Stimulated activated CD8-positive, alpha-beta memory T cell treated with anti-CD3 and anti-CD28 coated beads, Interleukin-15, amount 100 ng/mL, for 4 hours (primary cell): ENCODE measurements around the gene SBF2.

Experiments
- DNase-seq, 2 donors: peaks; one replicate each; pipeline ENCODE4 v3.0.0-alpha.2; 2020; ENCODE audit warnings: low read depth in 2 of 2

SBF2 gene

DNA sequence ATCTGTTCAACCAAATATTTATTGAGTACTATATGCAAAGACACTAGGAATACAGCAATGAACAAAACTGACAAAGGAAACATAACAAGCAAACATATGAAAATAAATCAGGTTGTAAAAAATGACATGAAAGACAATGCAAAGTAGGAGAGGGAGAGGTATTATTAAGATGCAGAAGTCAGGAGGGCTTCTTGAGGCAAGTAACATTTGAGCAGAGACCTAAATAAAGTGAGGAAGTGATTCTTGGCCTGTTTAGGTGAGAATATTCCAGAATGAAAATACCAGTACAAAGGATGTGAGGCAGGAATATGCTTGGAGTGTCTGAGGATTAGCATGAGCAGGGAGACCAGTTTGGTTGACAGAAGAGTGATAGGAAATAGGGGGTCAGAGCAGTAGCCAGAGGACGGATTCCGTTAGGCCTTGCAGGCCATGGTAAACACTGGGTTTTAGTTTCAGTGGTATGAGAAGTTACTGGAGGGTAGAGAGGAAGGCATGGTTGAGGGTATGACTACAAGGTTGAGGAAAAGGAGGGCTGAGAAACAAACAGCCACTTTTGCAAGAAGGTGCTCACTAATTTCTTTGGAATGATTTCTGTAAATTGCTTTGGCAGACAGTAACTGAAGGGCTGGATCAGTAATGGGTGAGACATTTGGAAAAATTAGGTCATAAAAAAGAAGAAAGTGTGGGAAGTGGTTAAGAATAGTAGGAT is 438.3 kb downstream of the SBF2 start:
- DNase-seq: no peak

DNA sequence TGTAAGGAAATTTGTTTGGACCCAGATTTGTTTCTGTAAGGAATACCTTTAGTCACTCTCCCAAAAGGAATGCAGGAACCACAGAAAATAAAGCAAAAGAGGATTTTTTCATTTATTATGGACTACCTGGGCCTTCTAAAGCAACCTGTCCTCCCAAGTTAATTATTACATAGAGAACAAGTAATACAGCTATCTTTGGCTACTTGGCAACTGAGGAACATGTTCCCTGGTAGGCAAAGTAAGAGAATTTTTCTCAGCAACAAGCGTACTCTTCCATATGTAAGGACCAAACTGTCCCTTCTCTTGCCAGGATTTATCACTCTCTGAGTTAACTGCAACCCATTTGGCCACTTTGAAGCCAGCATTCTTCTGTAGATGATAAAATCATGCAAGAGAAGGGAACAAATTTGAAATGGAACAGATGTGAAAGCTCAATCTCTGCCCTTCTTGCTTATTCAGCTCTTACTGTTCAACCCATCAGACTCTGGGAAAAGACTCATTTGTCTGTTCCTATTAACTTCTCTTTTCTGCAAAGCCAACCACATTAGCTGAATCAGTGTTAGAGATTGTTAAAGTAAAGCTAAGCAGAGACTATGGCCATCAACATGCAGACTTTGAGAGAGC is 440.0 kb downstream of the SBF2 start:
- DNase-seq: no peak

DNA sequence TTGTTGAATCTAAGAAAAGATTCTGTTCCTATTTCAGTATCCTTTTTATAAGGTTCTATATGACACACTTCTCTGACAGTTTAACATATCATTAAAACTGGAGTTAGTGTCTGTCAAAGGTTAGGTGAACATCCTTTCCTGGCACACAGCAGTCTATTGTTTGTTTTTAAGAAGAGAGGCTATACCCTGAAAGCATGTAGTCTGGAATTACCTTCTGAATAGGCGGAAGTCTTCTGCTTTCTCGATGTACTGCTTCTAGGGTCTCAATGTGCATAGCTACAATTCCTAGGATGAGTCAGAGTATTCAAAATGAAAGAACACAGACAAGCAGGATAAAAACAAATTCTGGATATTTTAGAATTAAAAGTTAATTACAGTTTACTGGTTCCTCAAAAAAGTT is 441.6 kb downstream of the SBF2 start:
- DNase-seq: no peak

DNA sequence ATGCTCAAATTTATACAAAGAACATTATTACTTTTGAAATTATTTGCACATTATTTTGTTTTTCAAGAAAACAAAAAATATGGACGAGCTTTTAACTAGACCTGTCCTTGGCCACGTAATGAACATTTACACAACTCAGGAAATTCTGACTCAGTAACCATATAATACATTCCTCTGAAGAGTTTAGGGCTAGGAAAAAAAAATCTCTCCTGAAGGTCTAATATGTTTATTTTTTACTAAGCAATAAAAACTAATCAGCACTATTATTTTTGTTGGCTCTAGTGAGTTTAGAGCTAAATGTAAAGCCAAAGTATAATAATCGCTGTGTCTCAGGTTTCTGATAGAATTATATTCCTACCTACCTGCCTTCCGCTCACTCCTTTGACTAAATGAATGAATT is 442.7 kb downstream of the SBF2 start:
- DNase-seq: no peak

DNA sequence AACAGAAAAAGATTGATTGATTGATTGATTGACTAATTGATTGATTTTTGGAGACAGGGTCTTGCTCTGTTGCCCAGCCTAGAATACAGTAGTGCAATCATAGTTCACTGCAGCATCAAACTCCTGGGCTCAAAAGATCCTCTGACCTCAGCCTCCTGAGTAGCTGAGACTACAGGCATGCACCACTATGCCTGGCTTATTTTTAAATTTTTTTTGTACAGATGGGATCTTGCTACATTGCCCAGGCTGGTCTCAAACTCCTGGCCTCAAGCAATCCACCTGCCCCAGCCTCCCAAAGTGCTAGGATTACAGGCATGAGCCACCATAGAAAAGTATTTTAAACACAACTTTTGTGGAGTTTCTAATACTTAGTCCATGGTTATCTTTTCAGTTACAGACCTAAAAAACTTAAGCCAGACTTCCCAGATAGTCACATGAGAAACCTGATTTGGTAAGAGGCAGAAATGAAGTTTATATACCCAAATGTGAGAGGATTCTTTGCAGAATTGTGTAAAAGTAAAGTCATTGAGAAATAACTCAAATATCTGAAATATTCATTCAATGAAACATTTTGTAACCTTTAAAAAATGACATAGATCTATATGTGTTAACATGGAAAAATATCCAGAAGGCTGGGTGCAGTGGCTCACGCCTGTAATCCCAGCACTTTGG is 443.7 kb downstream of the SBF2 start:
- DNase-seq: no peak

DNA sequence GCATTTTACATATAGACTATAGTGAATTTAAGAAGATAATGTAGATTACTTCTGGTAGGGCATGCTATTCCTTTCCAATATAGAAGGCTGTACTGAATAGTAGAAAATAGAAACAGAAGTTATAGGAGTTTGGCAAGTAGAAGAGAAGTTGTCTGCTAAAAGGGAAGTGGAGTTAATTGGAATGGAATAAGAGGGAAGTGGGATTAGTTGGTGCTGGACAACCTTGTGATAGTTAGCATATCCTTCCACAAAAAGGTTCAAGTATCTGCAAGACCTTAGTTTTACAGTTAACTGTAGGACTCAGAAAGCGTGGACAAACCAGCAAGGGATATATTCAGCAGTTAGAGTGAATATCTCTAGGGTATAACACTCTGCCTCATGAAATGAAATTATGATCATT is 444.6 kb downstream of the SBF2 start:
- no peak for DNase-seq

DNA sequence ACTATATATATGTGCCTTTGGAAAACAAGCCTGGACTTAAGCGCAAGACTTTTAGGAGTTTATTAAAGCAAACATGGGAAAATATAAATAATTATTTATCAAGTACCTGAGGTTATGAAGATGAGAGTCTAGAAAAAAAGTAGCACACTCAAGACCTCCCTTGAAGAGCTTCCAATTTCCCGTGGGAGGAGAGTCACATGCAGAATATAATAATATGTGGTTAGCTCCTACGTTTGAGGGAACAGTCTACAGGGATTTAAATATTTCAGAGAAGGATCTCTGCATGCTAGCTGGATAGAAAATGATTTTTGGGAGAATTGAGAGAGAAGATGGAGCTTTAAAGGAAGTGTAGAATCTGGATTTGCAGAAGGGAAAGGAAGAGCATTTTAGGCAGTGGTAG is 446.4 kb downstream of the SBF2 start:
- no peak for DNase-seq

DNA sequence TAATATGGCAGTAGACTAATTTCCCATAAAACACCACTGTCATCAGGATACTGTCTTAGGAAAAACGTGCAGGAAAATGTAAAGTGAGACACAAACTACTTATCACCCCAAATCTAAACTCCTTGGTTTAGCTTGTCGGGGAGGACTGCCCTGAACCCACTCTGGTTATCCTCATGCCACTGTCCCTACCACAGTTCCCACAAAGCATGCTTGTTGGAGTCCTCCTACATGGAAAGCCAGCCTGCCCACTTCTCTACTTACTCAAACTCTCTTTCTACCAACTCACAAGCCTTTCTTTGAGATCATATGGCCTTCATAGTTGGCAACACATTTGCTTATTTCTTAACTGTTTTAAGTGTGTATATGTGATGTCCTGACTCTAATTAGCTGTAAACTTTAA is 451.1 kb downstream of the SBF2 start:
- no peak for DNase-seq

DNA sequence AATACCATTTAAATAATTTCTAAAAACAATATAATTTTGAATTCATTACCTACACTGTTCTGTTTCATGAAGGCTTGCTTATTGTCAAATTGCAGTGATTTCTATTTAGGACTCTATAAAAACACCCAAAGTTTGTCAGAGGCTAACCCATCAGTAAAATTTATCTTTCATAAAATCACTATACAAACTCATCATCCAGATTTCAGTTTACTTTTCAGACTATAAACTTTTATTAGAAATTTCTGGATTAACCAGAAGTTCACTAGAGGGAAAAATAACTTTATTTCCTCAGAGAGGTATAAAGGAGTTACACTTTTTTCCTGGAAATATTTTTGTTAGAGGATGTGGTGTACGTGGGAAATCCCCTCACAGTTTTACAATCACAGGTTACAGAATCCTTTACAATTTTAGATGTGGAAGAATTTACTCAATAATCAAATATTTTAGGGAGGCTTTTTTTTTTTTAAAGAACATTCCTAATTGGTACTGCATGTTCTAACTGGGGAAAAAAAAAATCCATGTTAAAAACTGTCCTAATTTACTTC is 453.5 kb downstream of the SBF2 start:
- DNase-seq: no peak

DNA sequence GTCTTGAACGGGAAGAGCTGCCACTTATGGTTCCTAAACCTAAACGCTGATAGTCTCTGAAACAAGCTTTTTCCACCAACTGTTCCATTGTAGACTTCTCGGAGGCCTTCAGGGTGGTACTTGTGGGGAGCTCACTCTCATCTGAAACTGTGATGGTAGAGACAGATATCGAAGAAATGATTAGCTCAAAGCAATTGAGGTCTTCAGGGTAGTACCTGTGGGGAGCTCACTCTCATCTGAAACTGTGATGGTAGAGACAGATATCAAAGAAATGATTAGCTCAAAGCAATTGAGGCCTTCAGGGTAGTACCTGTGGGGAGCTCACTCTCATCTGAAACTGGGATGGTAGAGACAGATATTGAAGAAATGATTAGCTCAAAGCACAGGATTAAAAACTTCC is 454.5 kb downstream of the SBF2 start:
- DNase-seq: no peak

DNA sequence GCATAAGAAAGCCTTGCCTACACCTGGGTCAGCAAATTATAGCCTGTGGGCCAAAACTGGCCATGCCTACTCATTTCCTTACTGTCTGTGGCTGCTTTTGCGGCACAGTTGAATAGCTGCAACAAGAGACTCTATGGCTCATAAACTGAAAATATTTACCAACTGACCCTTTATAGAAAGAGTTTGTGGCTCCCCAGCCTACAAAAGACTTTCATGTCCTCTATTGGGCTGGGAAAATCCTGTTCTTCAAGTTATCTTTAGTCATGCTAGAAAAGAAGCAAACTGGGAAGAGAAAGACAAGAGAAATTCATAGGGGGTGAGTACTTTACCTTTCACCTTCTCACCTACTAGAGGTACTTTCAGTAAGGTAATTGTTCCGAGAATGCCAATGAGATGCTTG is 455.1 kb downstream of the SBF2 start:
- DNase-seq: no peak

DNA sequence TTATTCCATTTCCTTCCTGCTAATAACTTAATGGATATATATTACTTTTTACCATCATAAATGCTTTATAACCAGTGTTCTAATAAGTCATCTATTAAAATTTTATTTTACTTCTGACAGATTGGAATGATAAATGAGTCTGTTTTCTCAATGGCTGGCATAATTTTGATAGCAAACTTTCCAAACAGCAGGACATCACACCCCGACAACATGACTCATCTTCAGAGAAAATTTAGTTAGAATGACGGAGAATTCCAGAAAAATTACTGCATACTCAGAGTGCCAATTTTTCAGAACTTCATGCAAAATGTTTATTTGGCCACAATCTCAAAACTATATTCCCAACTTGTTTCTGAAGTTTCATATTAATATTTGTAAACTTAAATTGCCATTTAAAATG is 455.8 kb downstream of the SBF2 start:
- DNase-seq: no peak

DNA sequence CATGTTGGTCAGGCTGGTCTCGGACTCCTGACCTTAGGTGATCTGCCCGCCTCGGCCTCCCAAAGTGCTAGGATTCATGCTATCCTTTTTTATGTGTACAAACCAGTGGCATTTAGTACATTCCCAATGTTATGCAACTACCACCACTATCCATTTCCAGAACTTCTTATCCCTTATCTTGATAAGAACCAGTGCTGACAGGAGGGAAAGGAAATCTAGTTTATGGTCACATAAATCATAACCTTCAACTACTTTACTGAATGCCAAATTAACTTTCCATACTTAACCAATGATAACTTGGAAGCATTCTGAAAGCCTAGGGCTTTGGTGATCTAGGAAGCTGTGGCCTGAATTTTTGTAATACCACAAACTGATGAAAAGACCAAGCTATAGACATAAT is 459.7 kb downstream of the SBF2 start:
- no peak for DNase-seq

DNA sequence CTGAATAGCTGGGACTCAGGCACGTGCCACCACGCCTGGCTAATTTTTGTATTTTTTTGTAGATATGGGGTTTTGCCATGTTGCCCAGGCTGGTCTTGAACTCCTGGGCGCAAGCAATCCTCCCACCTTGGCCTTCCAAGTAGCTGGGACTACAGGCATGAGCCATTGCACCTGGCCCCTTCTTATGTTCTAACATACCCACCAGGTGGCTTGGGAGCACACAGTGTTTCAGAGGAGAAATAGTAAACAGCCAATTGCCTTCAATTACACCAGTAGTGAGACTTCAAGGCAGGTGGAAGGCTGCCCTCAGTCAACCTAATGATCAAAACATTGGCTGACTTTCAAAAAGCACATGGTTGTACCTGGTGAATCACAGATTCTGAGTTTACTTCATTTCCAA is 462.9 kb downstream of the SBF2 start:
- no peak for DNase-seq

DNA sequence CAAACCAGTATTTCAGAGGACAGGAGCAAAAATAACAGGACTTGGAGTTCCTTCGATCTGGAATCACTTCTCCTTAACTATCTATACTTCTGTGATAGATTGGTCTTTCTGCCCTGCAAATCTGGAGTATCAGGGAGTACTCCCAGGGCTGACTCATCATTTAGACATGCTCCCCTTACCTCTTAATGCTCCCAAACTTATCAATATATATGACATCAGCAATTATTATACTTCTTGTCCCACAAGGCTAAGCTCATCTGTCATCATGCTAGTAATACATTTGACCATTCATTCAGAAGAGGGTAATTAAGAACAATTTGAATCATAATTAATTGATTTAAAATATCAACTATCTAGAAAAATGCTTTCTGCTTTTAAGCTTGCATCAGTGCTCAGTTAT is 466.3 kb downstream of the SBF2 start:
- DNase-seq: no peak

DNA sequence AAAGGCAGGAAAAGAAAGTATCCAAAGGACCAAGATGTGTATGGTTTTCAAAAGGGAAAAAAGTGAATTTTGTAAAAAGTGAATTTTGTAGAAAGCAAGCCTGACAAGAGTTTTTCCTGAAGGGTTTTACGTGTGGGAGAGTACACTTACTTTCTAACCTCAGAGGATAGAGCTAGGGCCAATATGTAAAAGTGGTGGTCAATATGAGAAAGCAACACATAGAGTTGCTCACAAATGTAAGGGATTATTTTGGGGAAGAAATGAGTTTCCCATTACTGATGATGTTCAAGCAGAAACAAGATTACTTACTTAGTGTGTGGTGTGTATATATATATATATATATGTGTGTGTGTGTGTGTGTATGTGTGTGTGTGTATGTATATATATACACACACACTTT is 467.6 kb downstream of the SBF2 start:
- DNase-seq: no peak

DNA sequence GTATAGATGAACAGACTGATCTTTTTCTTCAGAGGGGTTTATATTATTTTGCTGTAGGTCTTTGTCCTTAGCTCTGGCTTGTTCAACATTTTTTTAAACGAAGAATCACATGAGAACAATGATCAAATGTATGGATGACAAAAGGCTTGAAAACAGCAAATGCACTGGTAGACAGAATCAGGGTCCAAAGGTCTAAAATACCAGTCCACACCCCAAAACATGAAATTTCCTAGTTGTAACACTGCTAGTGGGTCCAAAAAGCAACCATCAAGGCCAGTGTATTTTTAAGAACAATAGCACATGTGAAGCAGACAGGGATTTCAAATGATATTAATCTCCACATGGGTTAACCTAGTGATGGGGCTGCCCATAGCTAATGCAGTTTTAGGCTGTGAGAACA is 468.1 kb downstream of the SBF2 start:
- no peak for DNase-seq

DNA sequence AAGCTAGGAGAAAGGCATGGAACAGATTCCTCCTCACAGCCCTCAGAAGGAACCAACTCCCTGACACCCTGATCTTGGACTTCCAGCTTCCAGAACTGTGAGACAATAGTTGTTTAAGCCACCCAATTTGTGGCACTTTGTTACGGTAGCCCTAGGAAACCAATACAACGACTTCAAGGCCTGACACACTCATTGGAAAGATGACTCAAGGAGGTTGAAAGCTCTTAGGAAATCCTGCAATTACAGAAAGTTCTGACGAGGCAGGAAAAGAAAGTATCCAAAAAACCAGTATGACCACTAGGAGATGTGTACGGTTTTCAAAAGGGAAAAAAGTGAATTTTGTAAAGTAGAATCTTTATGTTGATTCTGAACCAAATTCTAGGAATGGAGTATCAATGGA is 468.7 kb downstream of the SBF2 start:
- no peak for DNase-seq

DNA sequence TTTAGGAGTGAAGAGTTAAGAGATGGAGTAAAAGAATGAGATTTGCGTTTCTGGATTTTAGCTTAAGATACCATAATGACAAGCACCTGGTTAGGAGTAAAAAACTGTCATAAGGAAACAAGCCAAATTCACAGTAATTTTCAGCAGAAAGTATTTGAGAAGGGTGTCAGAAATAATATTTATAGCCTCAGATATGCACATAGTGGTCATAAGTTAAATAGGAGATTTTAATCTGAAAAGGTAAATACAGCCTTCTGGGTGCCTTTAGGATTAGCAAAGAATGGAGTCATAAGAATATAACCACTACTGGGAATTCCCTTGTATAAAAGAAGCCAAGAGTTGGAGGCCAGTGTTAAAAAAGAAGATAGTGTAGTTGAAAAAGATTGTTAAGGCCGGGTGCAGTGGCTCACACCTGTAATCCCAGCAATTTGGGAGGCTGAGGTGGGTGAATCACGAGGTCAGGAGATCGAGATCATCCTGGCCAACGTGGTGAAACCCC is 470.1 kb downstream of the SBF2 start:
- DNase-seq: no peak

DNA sequence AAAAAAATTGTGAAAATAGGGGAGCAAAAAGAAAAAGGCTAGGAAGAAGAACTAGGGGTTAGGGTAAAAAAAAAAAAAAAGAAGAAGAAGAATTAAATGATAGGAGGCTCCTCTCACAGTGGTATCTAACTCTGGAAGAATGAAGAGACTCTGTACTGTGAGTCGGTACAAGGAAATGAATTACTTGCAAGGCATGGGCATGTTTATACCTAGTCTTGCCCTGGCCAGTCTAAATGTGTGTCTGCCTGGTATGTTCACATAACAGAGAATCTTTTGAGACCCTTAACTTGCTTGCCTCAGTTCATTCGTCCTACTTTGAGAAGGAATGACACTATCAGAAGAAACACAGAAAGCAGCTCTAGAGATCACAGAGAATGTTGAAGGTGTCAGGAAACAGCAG is 470.6 kb downstream of the SBF2 start:
- no peak for DNase-seq

DNA sequence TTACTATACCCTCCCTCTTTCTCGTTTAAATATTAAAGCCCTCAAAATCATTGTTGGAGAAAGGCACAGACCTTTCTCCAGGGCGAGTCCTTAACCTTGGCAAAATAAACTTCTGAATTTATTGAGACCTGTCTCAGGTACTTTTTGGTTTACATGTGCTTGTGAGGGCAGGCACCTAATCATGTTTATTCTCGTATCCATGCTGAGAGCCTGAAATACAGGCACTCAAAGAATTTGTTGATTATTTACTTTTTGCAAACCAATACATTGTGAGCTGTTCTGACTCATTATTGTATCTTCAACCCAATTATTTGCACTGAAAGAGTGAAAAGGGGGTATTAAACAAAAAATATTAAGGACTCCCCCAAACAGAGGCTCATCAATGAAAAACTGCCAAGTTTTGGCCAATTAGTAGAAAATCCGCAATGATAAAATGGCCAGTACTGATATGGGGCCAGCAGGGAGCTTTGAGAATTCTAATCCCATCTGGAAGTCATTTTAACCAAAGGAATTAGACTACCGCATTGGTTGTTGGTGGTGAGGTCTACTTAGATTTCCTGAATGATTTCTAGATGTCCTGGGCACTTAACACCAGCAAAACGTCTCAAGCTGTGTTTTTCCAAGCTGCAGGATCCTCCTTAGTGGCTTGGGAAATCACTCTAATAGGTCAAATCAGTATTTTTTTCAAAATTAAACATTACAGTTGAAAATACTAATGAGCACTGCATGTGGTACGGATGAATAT is 472.8 kb downstream of the SBF2 start:
- no peak for DNase-seq

DNA sequence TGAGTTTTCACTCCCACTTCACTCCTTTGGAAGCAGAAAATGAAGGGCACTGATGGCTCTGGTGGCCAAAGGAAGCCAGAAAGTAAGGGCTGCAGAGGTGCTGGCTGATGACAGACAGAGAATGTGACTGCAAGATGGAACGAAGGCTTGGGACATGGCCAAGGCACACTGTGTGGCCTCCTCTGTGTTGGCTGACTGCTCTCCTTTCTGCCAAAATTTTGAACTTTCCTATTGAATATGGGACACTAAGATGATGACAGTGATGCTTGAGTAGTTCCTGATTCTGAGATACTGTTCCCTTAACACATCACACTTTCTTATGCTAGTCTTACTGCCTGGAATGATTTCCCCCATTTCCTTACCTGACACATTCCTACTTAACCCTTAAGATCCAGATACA is 473.8 kb downstream of the SBF2 start:
- no peak for DNase-seq
